GM13977 (cell line): ENCODE results near the gene ATF1.
A peak's percentile ranks its signal among the peaks of the same experiment; 100 is the strongest.
"Not testable (repeated sequence)": the region's sequence is repeated elsewhere in the genome, so short reads cannot be mapped to it uniquely, and the experiment has no call there.

Experiments used
- DNase-seq: peaks from one replicate; pipeline ENCODE4 v3.0.0; 2012; ENCODE audit warnings: low spot score
- CTCF ChIP-seq: IDR thresholded peaks from 2 replicates; pipeline ENCODE4 v1.5.1; 2012; ENCODE audit warnings: mild to moderate bottlenecking, control low read depth; ENCODE audit not compliant: insufficient read depth; ENCODE audit errors: extremely low read depth, missing control alignments
- in situ Hi-C: fragments of 300-500 bp; cut with MboI; formaldehyde crosslinking; loops from one replicate; pipeline ENCODE4 v1.12.0; 2022; ENCODE audit warnings: low sequenced_read_pairs, low pct_unique_long_range_greater_than_20kb, mixed read lengths, inconsistent platforms; ENCODE audit not compliant: unreplicated experiment

The ATF1 gene

GRCh38 chr12:50820177-50820576 lies 56.3 kb downstream of the ATF1 start:
- no peak for TF ChIP-seq CTCF
- in situ Hi-C loops = loop anchor here (10.0 to 25.0 kb wide), 2 partner anchors 165 to 517 kb away; partner anchors contain the start of gene CELA1
- no peak for DNase-seq

- DNase-seq = no peak
- TF ChIP-seq CTCF = no peak
- in situ Hi-C loops = loop anchor here (10.0 to 25.0 kb wide), 2 partner anchors 163 to 515 kb away; partner anchors contain the start of gene CELA1
Measured at GRCh38 chr12:50822082-50822481, 58.2 kb downstream of the ATF1 start.

GRCh38 chr12:50823724-50824123 lies 59.8 kb downstream of the ATF1 start:
- in situ Hi-C loops = loop anchor here (10.0 to 25.0 kb wide), 2 partner anchors 161 to 514 kb away; partner anchors contain the start of gene CELA1
- DNase-seq = not testable (repeated sequence)

- in situ Hi-C loops = loop anchor here (10.0 to 25.0 kb wide), 2 partner anchors 160 to 512 kb away; partner anchors contain the start of gene CELA1
- DNase-seq = no peak
- TF ChIP-seq CTCF = no peak
Measured at GRCh38 chr12:50824914-50825313, 61.0 kb downstream of the ATF1 start.

GRCh38 chr12:50825372-50825838 lies 61.5 kb downstream of the ATF1 start:
- in situ Hi-C loops = loop anchor here (10.0 kb wide), 1 partner anchor 159 kb away; no protein-coding TSS in a partner anchor
- DNase-seq = peak; percentile 39
- TF ChIP-seq CTCF = peak; percentile 41

GRCh38 chr12:50828121-50828520 lies 64.2 kb downstream of the ATF1 start:
- TF ChIP-seq CTCF = no peak
- in situ Hi-C loops = loop anchor here (10.0 kb wide), 1 partner anchor 157 kb away; no protein-coding TSS in a partner anchor
- DNase-seq = no peak

GRCh38 chr12:50828886-50829285 lies 65.0 kb downstream of the ATF1 start:
- DNase-seq = no peak
- in situ Hi-C loops = loop anchor here (10.0 kb wide), 1 partner anchor 156 kb away; no protein-coding TSS in a partner anchor
- TF ChIP-seq CTCF = no peak

- in situ Hi-C loops, DNase-seq: not testable (repeated sequence)
Measured at GRCh38 chr12:50833801-50834200, 69.9 kb downstream of the ATF1 start.
